ENCODE results near the gene SRRD. TPM values are rescaled to one million over a fixed set of nuclear protein-coding genes. Genes with fewer than 3 reads are reported as not detected.

SRRD gene
- total RNA-seq, 1 experiment from 2014 or later, result 25.6 TPM

- H3K9me3 Mint-ChIP-seq (ENCODE audit: low read depth, unreplicated experiment), result no peaks in the 10 kb centered on the region
- peaks cover 6% of the 10 kb centered on the region for H3K36me3 Mint-ChIP-seq (ENCODE audit: insufficient read depth, unreplicated experiment)
- H3K4me3 Mint-ChIP-seq (ENCODE audit: low read depth, unreplicated experiment), result no peak overlapping the region
- H3K27ac Mint-ChIP-seq (ENCODE audit: unreplicated experiment), result no peak overlapping the region
- no peaks in the 10 kb centered on the region for H3K27me3 Mint-ChIP-seq (ENCODE audit: unreplicated experiment)
- DNase-seq, result no peak
- no peak for TF ChIP-seq CTCF (IDR thresholded peaks at IDR 0.05; ENCODE audit: unreplicated experiment)
- CTCF ChIA-PET, result no interaction called here
- no peaks in the 10 kb centered on the region for H3K4me1 Mint-ChIP-seq (ENCODE audit: low read depth, unreplicated experiment)
- no TSS peak for BruUV-seq (replicated peaks)
- intact Hi-C loops (cut with micrococcal nuclease; ENCODE audit: unreplicated experiment), result no loop called here
Observed at GRCh38 chr22:26536762-26537134, 53.1 kb downstream of the SRRD start.

- Mint-ChIP-seq H3K9me3 (ENCODE audit: low read depth, unreplicated experiment) (no peaks in the 10 kb centered on the region), H3K36me3 (ENCODE audit: insufficient read depth, unreplicated experiment) (peaks cover 6% of the 10 kb centered on the region), H3K4me3 (ENCODE audit: low read depth, unreplicated experiment) (no peak overlapping the region), H3K27me3 (ENCODE audit: unreplicated experiment) (no peaks in the 10 kb centered on the region), H3K4me1 (ENCODE audit: low read depth, unreplicated experiment) (no peaks in the 10 kb centered on the region), H3K27ac (ENCODE audit: unreplicated experiment) (no peak overlapping the region)
- intact Hi-C loops (cut with micrococcal nuclease; ENCODE audit: unreplicated experiment), result no loop called here
- CTCF ChIA-PET, result no interaction called here
- DNase-seq, result no peak
- TF ChIP-seq CTCF (IDR thresholded peaks at IDR 0.05; ENCODE audit: unreplicated experiment), result no peak
- no TSS peak for BruUV-seq (replicated peaks)
Observed at GRCh38 chr22:26540119-26540518, 56.4 kb downstream of the SRRD start.

- H3K9me3 Mint-ChIP-seq (ENCODE audit: low read depth, unreplicated experiment), result no peaks in the 10 kb centered on the region
- H3K27me3 Mint-ChIP-seq (ENCODE audit: unreplicated experiment), result no peaks in the 10 kb centered on the region
- no peak for DNase-seq
- intact Hi-C loops (cut with micrococcal nuclease; ENCODE audit: unreplicated experiment), result no loop called here
- H3K27ac Mint-ChIP-seq (ENCODE audit: unreplicated experiment), result no peak overlapping the region
- H3K36me3 Mint-ChIP-seq (ENCODE audit: insufficient read depth, unreplicated experiment), result peaks cover 3% of the 10 kb centered on the region
- no TSS peak for BruUV-seq (replicated peaks)
- no peak overlapping the region for H3K4me3 Mint-ChIP-seq (ENCODE audit: low read depth, unreplicated experiment)
- no peaks in the 10 kb centered on the region for H3K4me1 Mint-ChIP-seq (ENCODE audit: low read depth, unreplicated experiment)
- CTCF ChIA-PET, result interaction anchor here (0.8 kb wide), 1 partner anchor 36 kb away, joined by 7 read pairs; no protein-coding TSS in a partner anchor
- no peak for TF ChIP-seq CTCF (IDR thresholded peaks at IDR 0.05; ENCODE audit: unreplicated experiment)
Observed at GRCh38 chr22:26541167-26541819, 57.6 kb downstream of the SRRD start.

GRCh38 chr22:26542831-26543230 is 59.2 kb downstream of the SRRD start:
- H3K4me3 Mint-ChIP-seq (ENCODE audit: low read depth, unreplicated experiment), result no peak overlapping the region
- no peaks in the 10 kb centered on the region for H3K9me3 Mint-ChIP-seq (ENCODE audit: low read depth, unreplicated experiment)
- CTCF ChIA-PET, result no interaction called here
- BruUV-seq (replicated peaks), result no TSS peak
- no peak for DNase-seq
- intact Hi-C loops (cut with micrococcal nuclease; ENCODE audit: unreplicated experiment), result no loop called here
- no peak for TF ChIP-seq CTCF (IDR thresholded peaks at IDR 0.05; ENCODE audit: unreplicated experiment)
- no peaks in the 10 kb centered on the region for H3K4me1 Mint-ChIP-seq (ENCODE audit: low read depth, unreplicated experiment)
- no peak overlapping the region for H3K27ac Mint-ChIP-seq (ENCODE audit: unreplicated experiment)
- no peaks in the 10 kb centered on the region for H3K36me3 Mint-ChIP-seq (ENCODE audit: insufficient read depth, unreplicated experiment)
- H3K27me3 Mint-ChIP-seq (ENCODE audit: unreplicated experiment), result no peaks in the 10 kb centered on the region

Other genes with a start within 250 kb of the SRRD start
- 0.40 and 0.71 TPM in 2 replicates for gene ASPHD2, start 54.6 kb upstream of the SRRD start, total RNA-seq (2022)
- 40.7 and 41.9 TPM in 2 replicates for gene HPS4, start 94 bp upstream of the SRRD start, total RNA-seq (2022)
- 39.8 and 40.8 TPM in 2 replicates for gene TFIP11, start 28.6 kb downstream of the SRRD start, total RNA-seq (2022)
- gene TPST2, start 106.3 kb downstream of the SRRD start, total RNA-seq (2022), result 11.4 and 11.8 TPM in 2 replicates
- gene CRYBB1, start 134.2 kb downstream of the SRRD start, total RNA-seq (2022), result not detected in 2 replicates
- not detected in 2 replicates for gene CRYBA4, start 138.1 kb downstream of the SRRD start, total RNA-seq (2022)
- gene MIAT, start 173.7 kb downstream of the SRRD start, total RNA-seq (2022), result 0.52 and 0.64 TPM in 2 replicates